ENCODE data around the gene SNRPA.
A peak's percentile ranks its signal among the peaks of the same experiment; 100 is the strongest.

Gene SNRPA

GRCh38 chr19:40713939-40714338, 37.1 kb upstream of the SNRPA start:
- no peaks in the 10 kb centered on the region for H3K9me3 ChIP-seq (ENCODE audit: insufficient read depth, low read depth, low read length)
- peak overlapping the region; percentile 76 for H3K9ac ChIP-seq (ENCODE audit: low read depth, low read length, poor library complexity, severe bottlenecking)
- H3K27me3 ChIP-seq (ENCODE audit: insufficient read depth, low read length, poor library complexity, severe bottlenecking) = no peaks in the 10 kb centered on the region
- H2AFZ ChIP-seq (ENCODE audit: low read length) = no peak overlapping the region
- H3K4me1 ChIP-seq (ENCODE audit: insufficient read depth, low read length, poor library complexity, severe bottlenecking) = peaks cover 39% of the 10 kb centered on the region
- peaks cover 20% of the 10 kb centered on the region for H3K79me2 ChIP-seq (ENCODE audit: insufficient read depth, low read length)
- H3F3A ChIP-seq (ENCODE audit: low read depth) = no peaks in the 10 kb centered on the region
- H3K36me3 ChIP-seq (ENCODE audit: insufficient read depth, low read length) = no peaks in the 10 kb centered on the region
- H3K9me2 ChIP-seq (replicated peaks; ENCODE audit: low read depth, low read length) = no peaks in the 10 kb centered on the region
- H4K20me1 ChIP-seq (ENCODE audit: insufficient read depth, low read length, poor library complexity, severe bottlenecking) = no peaks in the 10 kb centered on the region
- peak overlapping the region; percentile 95 for H3K4me3 ChIP-seq (ENCODE audit: low read length, poor library complexity, severe bottlenecking)
- TF ChIP-seq CTCF (conservative IDR thresholded peaks at IDR 0.05; ENCODE audit: low read length) = no peak
- no peak for TF ChIP-seq EZH2phosphoT487 (IDR thresholded peaks at IDR 0.05; ENCODE audit: borderline replicate concordance)
- peak overlapping the region; percentile 91 for H3K4me2 ChIP-seq (ENCODE audit: low read depth, low read length, poor library complexity, severe bottlenecking)

GRCh38 chr19:40714441-40715299, 36.3 kb upstream of the SNRPA start:
- Histone ChIP-seq H3F3A (ENCODE audit: low read depth) (no peaks in the 10 kb centered on the region), H3K9me3 (ENCODE audit: insufficient read depth, low read depth, low read length) (no peaks in the 10 kb centered on the region), H3K9me2 (replicated peaks; ENCODE audit: low read depth, low read length) (no peaks in the 10 kb centered on the region), H3K27me3 (ENCODE audit: insufficient read depth, low read length, poor library complexity, severe bottlenecking) (no peaks in the 10 kb centered on the region), H3K4me3 (ENCODE audit: low read length, poor library complexity, severe bottlenecking) (peak overlapping the region; percentile 95), H3K9ac (ENCODE audit: low read depth, low read length, poor library complexity, severe bottlenecking) (peak overlapping the region; percentile 86), H4K20me1 (ENCODE audit: insufficient read depth, low read length, poor library complexity, severe bottlenecking) (no peaks in the 10 kb centered on the region), H2AFZ (ENCODE audit: low read length) (peak overlapping the region; percentile 81), H3K36me3 (ENCODE audit: insufficient read depth, low read length) (no peaks in the 10 kb centered on the region), H3K4me1 (ENCODE audit: insufficient read depth, low read length, poor library complexity, severe bottlenecking) (peaks cover 44% of the 10 kb centered on the region), H3K4me2 (ENCODE audit: low read depth, low read length, poor library complexity, severe bottlenecking) (peak overlapping the region; percentile 91), H3K79me2 (ENCODE audit: insufficient read depth, low read length) (peaks cover 20% of the 10 kb centered on the region)
- TF ChIP-seq EZH2phosphoT487 (IDR thresholded peaks at IDR 0.05; ENCODE audit: borderline replicate concordance) = no peak
- no peak for TF ChIP-seq CTCF (conservative IDR thresholded peaks at IDR 0.05; ENCODE audit: low read length)

- Histone ChIP-seq H2AFZ (ENCODE audit: low read length) (peak overlapping the region; percentile 96), H3F3A (ENCODE audit: low read depth) (no peaks in the 10 kb centered on the region), H3K9me2 (replicated peaks; ENCODE audit: low read depth, low read length) (no peaks in the 10 kb centered on the region), H3K79me2 (ENCODE audit: insufficient read depth, low read length) (peaks cover 20% of the 10 kb centered on the region), H3K4me2 (ENCODE audit: low read depth, low read length, poor library complexity, severe bottlenecking) (peak overlapping the region; percentile 91), H3K4me1 (ENCODE audit: insufficient read depth, low read length, poor library complexity, severe bottlenecking) (peaks cover 44% of the 10 kb centered on the region), H3K27me3 (ENCODE audit: insufficient read depth, low read length, poor library complexity, severe bottlenecking) (no peaks in the 10 kb centered on the region), H3K36me3 (ENCODE audit: insufficient read depth, low read length) (no peaks in the 10 kb centered on the region), H3K9me3 (ENCODE audit: insufficient read depth, low read depth, low read length) (no peaks in the 10 kb centered on the region), H4K20me1 (ENCODE audit: insufficient read depth, low read length, poor library complexity, severe bottlenecking) (no peaks in the 10 kb centered on the region), H3K9ac (ENCODE audit: low read depth, low read length, poor library complexity, severe bottlenecking) (peak overlapping the region; percentile 86), H3K4me3 (ENCODE audit: low read length, poor library complexity, severe bottlenecking) (peak overlapping the region; percentile 95)
- TF ChIP-seq EZH2phosphoT487 (IDR thresholded peaks at IDR 0.05; ENCODE audit: borderline replicate concordance) (no peak), CTCF (conservative IDR thresholded peaks at IDR 0.05; ENCODE audit: low read length) (no peak)
These were observed 34.9 kb upstream of the SNRPA start for GRCh38 chr19:40716031-40716481.

Measured in Loucy (cell line).